Hippocampal formation (tissue), 2 donors: ENCODE data around the gene RAB1B.

Source experiments
- DNase-seq, 2 donors: peaks; one replicate each; lab custom pipeline; 2025; lab: John Stamatoyannopoulos, UW

Gene RAB1B

GRCh38 chr11:66268244-66268951, at the start of gene RAB1B:
TSS of gene RAB1B (plus strand) at chr11:66268639. CDS start at chr11:66268680, 41 bp downstream.
- DNase-seq, result peak; percentile 98 to 100

GRCh38 chr11:66218846-66219620, 49.4 kb upstream of the RAB1B start:
- DNase-seq, result no peak

- no peak for DNase-seq
These were observed 48.4 kb upstream of the RAB1B start for GRCh38 chr11:66219846-66220565.

GRCh38 chr11:66220566-66220935, 47.9 kb upstream of the RAB1B start:
- no peak for DNase-seq

- no peak for DNase-seq
These were observed 47.4 kb upstream of the RAB1B start for GRCh38 chr11:66221012-66221411.

- DNase-seq, result no peak
These were observed 46.7 kb upstream of the RAB1B start for GRCh38 chr11:66221726-66222236.

GRCh38 chr11:66222358-66223149, 45.9 kb upstream of the RAB1B start:
- peak; percentile 75 to 80 for DNase-seq

GRCh38 chr11:66224226-66224855, 44.1 kb upstream of the RAB1B start:
- DNase-seq, result peak in 1 of 2 donors; percentile 20

- no peak for DNase-seq
These were observed 43.4 kb upstream of the RAB1B start for GRCh38 chr11:66225066-66225465.

GRCh38 chr11:66226101-66226500, 42.3 kb upstream of the RAB1B start:
- DNase-seq, result no peak

- DNase-seq, result no peak
These were observed 40.7 kb upstream of the RAB1B start for GRCh38 chr11:66227700-66228099.

- no peak for DNase-seq
These were observed 39.9 kb upstream of the RAB1B start for GRCh38 chr11:66228521-66228920.

GRCh38 chr11:66230156-66230555, 38.3 kb upstream of the RAB1B start:
- DNase-seq, result no peak

- no peak for DNase-seq
These were observed 37.5 kb upstream of the RAB1B start for GRCh38 chr11:66230978-66231377.

GRCh38 chr11:66231561-66231960, 36.9 kb upstream of the RAB1B start:
- DNase-seq, result no peak

- DNase-seq, result no peak
These were observed 35.7 kb upstream of the RAB1B start for GRCh38 chr11:66232769-66233168.

- no peak for DNase-seq
These were observed 35.1 kb upstream of the RAB1B start for GRCh38 chr11:66233301-66233700.

- no peak for DNase-seq
These were observed 33.3 kb upstream of the RAB1B start for GRCh38 chr11:66235141-66235540.

- DNase-seq, result no peak
These were observed 30.6 kb upstream of the RAB1B start for GRCh38 chr11:66237867-66238266.

- DNase-seq, result no peak
These were observed 29.5 kb upstream of the RAB1B start for GRCh38 chr11:66238786-66239413.

- DNase-seq, result no peak
These were observed 28.9 kb upstream of the RAB1B start for GRCh38 chr11:66239511-66239910.
